Esophagus muscularis mucosa (tissue), 4 donors: ENCODE measurements around the gene ASPSCR1. TPM values are rescaled to one million over a fixed set of nuclear protein-coding genes. Genes with fewer than 3 reads are reported as not detected.

Experiments
- DNase-seq: peaks from one replicate; pipeline ENCODE4 v3.0.0-alpha.2; 2017; ENCODE audit errors: extremely low spot score
- H3K27ac ChIP-seq, 4 donors: fragments of 200-600 bp; sonication (generic); replicated peaks in 1 of 4; 1 replicate in 3 of 4; 2 replicates in 1 of 4; pipeline ENCODE4 v1.5.1; 2016 to 2019; ENCODE audit warnings: mild to moderate bottlenecking in 1 of 4
- H3K27me3 ChIP-seq, 4 donors: fragments of 200-600 bp; sonication (generic); one replicate each; pipeline versions ENCODE4 v1.5.1 to v1.6.0; 2016 to 2019
- H3K36me3 ChIP-seq, 4 donors: fragments of 200-600 bp; sonication (generic); one replicate each; pipeline ENCODE4 v1.5.1; 2016 to 2019
- H3K4me1 ChIP-seq, 4 donors: fragments of 200-600 bp; sonication (generic); one replicate each; pipeline ENCODE4 v1.5.1; 2016 to 2019
- H3K4me3 ChIP-seq, 4 donors: fragments of 200-600 bp; sonication (generic); 1 replicate in 2 of 4; 2 replicates in 2 of 4; pipeline ENCODE4 v1.5.1; 2016 to 2019; ENCODE audit warnings: mild to moderate bottlenecking in 4 of 4, moderate library complexity in 1 of 4
- H3K9me3 ChIP-seq, 4 donors: fragments of 200-600 bp; sonication (generic); 1 replicate in 3 of 4; 2 replicates in 1 of 4; pipeline ENCODE4 v1.5.1; 2016 to 2019
- CTCF ChIP-seq, 3 experiments: fragments of 200-600 bp in 2 of 3; fragments of 450-650 bp in 1 of 3; sonication (generic) in 2 of 3; IDR thresholded peaks; one replicate each; pipeline ENCODE4 v1.5.1; 2017 to 2019; ENCODE audit warnings: antibody characterized with exemption in 3 of 3, mild to moderate bottlenecking in 2 of 3, moderate library complexity in 1 of 3
- EP300 ChIP-seq: sonication (generic); formaldehyde crosslinking; IDR thresholded peaks from one replicate; pipeline ENCODE4 v1.6.1; 2017; ENCODE audit warnings: antibody characterized with exemption
- POLR2A ChIP-seq: fragments of 450-650 bp; IDR thresholded peaks from one replicate; pipeline ENCODE4 v1.6.1; 2017; ENCODE audit warnings: antibody characterized with exemption, moderate library complexity, mild to moderate bottlenecking, low read depth
- POLR2AphosphoS5 ChIP-seq, 2 donors: sonication (generic); formaldehyde crosslinking; IDR thresholded peaks; one replicate each; pipeline ENCODE4 v1.6.1; 2017; ENCODE audit warnings: antibody characterized with exemption in 2 of 2
- WGBS: methylation state at CpG from one replicate; pipeline ENCODE4 v1.1.5; 2018; 5-methylcytosine and 5-hydroxymethylcytosine counted together
- intact Hi-C: fragments of 100-400 bp; cut with DNase I; formaldehyde crosslinking; loops from one replicate; pipeline ENCODE4 v1.15.1; 2023
- total RNA-seq, 4 donors: library from RNA; depleted of rRNA; stranded (reverse); fragments of >200 nt; gene quantifications; one replicate each; pipeline versions ENCODE4 v1.1.0 to v1.2.1, GENCODE V29; 2016

Gene ASPSCR1
- total RNA-seq, 4 donors from 2014 or later: 15.9 to 18.4 (median 17.3) TPM

DNA sequence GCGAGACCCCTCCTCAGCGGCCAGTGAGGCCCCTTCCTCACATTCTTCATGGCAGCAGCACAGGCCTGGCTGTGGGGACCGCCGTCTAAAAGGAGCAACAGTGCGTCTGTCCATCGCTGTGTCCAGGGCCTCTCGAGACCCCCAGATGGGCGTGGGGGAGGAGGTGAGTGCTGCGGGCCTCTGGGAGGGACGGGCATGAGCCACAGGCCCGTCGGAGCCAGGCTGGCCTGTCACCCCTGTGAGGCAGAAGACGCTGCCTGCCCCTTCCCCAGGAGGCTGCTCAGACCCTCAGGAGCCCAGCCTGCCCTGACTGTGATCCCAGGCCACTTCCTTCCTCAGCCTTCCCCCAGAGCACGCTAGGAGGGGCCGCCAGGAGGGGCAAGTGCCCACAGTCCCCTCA lies 38.2 kb upstream of the ASPSCR1 start:
- 83% methylated on average over 2 of the region's 15 CpGs for WGBS
- peaks cover 21 to 34% (median 30%) of the 10 kb centered on the region in 4 donors for H3K4me1 ChIP-seq
- no peak overlapping the region for H3K4me3 ChIP-seq
- H3K27ac ChIP-seq: no peak overlapping the region
- intact Hi-C loops: no loop called here
- peaks cover 0 to 49% (median 12%) of the 10 kb centered on the region in 4 donors for H3K27me3 ChIP-seq
- no peaks in the 10 kb centered on the region for H3K36me3 ChIP-seq
- TF ChIP-seq EP300 (no peak), CTCF (IDR thresholded peaks at IDR 0.05) (no peak), POLR2AphosphoS5 (IDR thresholded peaks at IDR 0.05) (no peak), POLR2A (no peak)
- no peaks in the 10 kb centered on the region for H3K9me3 ChIP-seq
- no peak for DNase-seq

DNA sequence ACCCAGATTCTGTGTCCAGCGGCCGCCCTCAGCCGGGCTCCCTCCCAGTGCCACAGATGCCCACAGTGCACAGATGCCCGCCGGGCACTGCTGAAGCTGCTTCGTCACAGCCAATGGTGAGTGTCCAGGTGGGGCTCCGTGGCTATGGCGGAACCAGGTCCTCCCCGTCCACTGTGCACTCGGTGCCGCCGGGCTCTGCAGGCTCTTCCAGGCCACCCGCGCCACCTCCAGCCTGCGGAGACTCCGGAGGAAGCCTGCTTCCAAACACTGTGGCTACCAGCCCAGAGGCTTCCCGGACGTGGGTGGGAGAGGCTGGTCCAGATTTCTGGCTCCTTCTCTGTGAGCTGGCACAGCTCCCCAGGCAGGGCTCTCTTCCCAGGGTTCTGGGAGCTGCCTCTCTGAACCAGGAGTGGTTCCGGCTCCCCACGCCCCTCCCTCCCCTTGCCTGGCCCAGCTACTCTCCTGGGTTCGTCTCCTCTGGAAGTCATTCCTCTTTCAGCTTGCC lies 37.5 kb upstream of the ASPSCR1 start:
- 41% methylated on average over 4 of the region's 21 CpGs for WGBS
- Histone ChIP-seq H3K4me1 (peaks cover 21 to 34% (median 30%) of the 10 kb centered on the region in 4 donors), H3K36me3 (no peaks in the 10 kb centered on the region), H3K9me3 (no peaks in the 10 kb centered on the region), H3K27ac (no peak overlapping the region), H3K27me3 (peaks cover 0 to 54% (median 12%) of the 10 kb centered on the region in 4 donors), H3K4me3 (no peak overlapping the region)
- no peak for DNase-seq
- intact Hi-C loops: no loop called here
- no peak for TF ChIP-seq EP300
- TF ChIP-seq CTCF (IDR thresholded peaks at IDR 0.05): no peak
- TF ChIP-seq POLR2AphosphoS5 (IDR thresholded peaks at IDR 0.05): no peak
- TF ChIP-seq POLR2A: no peak

- DNase-seq: no peak
- intact Hi-C loops: no loop called here
- H3K27ac ChIP-seq: no peak overlapping the region
- TF ChIP-seq CTCF (IDR thresholded peaks at IDR 0.05): no peak
- TF ChIP-seq POLR2AphosphoS5 (IDR thresholded peaks at IDR 0.05): no peak
- TF ChIP-seq EP300: no peak
- TF ChIP-seq POLR2A: no peak
- peaks cover 21 to 34% (median 30%) of the 10 kb centered on the region in 4 donors for H3K4me1 ChIP-seq
- WGBS: 93% methylated on average over 36 of the region's 56 CpGs
- no peaks in the 10 kb centered on the region for H3K9me3 ChIP-seq
- H3K36me3 ChIP-seq: no peaks in the 10 kb centered on the region
- H3K27me3 ChIP-seq: peaks cover 0 to 56% (median 12%) of the 10 kb centered on the region in 4 donors
- H3K4me3 ChIP-seq: no peak overlapping the region
Measured at GRCh38 chr17:81940538-81941483, 36.6 kb upstream of the ASPSCR1 start.

DNA sequence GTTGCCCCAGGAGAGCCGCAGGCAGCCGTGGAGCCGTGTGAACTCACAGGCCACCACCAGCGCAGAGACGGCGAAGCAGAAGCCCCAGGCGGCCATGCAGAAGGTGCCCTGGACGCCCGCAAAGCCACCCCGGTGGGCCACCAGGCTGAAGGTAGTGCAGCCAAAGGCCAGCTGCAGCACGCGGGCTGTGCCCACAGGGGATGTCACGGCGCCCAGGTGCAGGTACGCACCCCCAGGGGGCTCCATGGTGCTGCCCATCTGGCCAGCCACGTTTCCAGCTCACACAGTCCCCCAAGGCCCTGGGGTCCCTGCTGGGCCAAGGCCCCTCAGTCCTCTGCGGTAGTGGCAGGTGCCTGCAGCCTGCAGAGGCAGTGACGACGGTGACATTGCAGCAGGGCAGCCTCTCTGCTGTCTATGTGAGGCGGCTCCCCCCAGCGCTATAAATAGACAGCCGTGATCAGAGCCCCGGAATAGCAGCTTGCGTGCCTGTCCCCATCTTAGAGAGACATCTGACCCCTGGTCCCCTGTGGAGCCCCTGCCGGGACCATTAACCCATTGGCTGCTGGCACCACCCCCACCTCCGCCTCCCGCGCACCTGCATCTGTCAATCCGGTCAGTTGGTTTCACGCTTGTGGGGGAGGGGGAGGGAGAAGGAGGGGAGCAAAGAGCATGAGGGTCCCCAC lies 35.8 kb upstream of the ASPSCR1 start:
- Histone ChIP-seq H3K27me3 (peaks cover 0 to 57% (median 12%) of the 10 kb centered on the region in 4 donors), H3K27ac (no peak overlapping the region), H3K9me3 (no peaks in the 10 kb centered on the region), H3K4me3 (no peak overlapping the region), H3K4me1 (peaks cover 17 to 30% (median 27%) of the 10 kb centered on the region in 4 donors), H3K36me3 (no peaks in the 10 kb centered on the region)
- 47% methylated on average over 25 of the region's 30 CpGs for WGBS
- DNase-seq: no peak
- TF ChIP-seq CTCF (IDR thresholded peaks at IDR 0.05) (no peak), POLR2AphosphoS5 (IDR thresholded peaks at IDR 0.05) (no peak), EP300 (no peak), POLR2A (peak; percentile 19)
- intact Hi-C loops: no loop called here
